ENCODE results near the gene RPL7A.

- no peak for TF ChIP-seq CTCF (IDR thresholded peaks at IDR 0.05)
- TF ChIP-seq POLR2A (IDR thresholded peaks at IDR 0.05), result peak; percentile 26
Observed at GRCh38 chr9:133375116-133375723, 27.2 kb downstream of the RPL7A start.
